HCT116 (cell line): ENCODE data around the gene DIP2A. TPM values are rescaled to one million over a fixed set of nuclear protein-coding genes. Genes with fewer than 3 reads are reported as not detected.

Experiments
- ATAC-seq: fragments of 200-7000 bp; cut with Tn5 transposase; 2 replicates; pipeline ENCODE4 v1.9.1; 2020; ENCODE audit warnings: mild to moderate bottlenecking, moderate library complexity
- BruUV-seq: library from RNA; stranded (reverse); fragments of 400-500 nt; replicated peaks from 2 replicates; lab custom pipeline; 2021; lab: Mats Ljungman, UMichigan
- CTCF ChIA-PET: fragments of 300-600 bp; sonication (Branson Sonifier 250); formaldehyde crosslinking; loops from one replicate; lab custom pipeline; 2021; ENCODE audit warnings: antibody characterized with exemption; lab: Charles Lee
- POLR2A ChIA-PET: fragments of 300-600, 350-600 bp; sonication (Branson Sonifier 250); formaldehyde crosslinking; loops from one replicate; lab custom pipeline; 2021; ENCODE audit warnings: antibody characterized with exemption; lab: Charles Lee
- RAD21 ChIA-PET, 2 experiments: fragments of 300-600 bp; sonication (Branson Sonifier 250); formaldehyde crosslinking; loops; one replicate each; lab custom pipeline; 2023; ENCODE audit warnings: low total read pairs in 2 of 2; ENCODE audit not compliant: uncharacterized antibody in 2 of 2, unreplicated experiment in 2 of 2, low non-redundant PET in 1 of 2; lab: Charles Lee
- DNase-seq: peaks from one replicate; pipeline ENCODE4 v3.0.0-alpha.2; 2010; ENCODE audit warnings: low read depth, low spot score
- H2AFZ ChIP-seq: fragments of 200-600 bp; shearing (Covaris generic), sonication (generic); 2 replicates; pipeline ENCODE4 v1.6.1; 2017; ENCODE audit warnings: low read depth, mixed run types, mixed read lengths, antibody characterized with exemption, low read length; ENCODE audit not compliant: poor library complexity, severe bottlenecking
- H3K27ac ChIP-seq: 2 replicates; pipeline ENCODE4 v1.5.1; 2012; ENCODE audit warnings: low read depth, low read length
- H3K27me3 ChIP-seq: fragments of 200-600 bp; sonication (generic); 2 replicates; pipeline ENCODE4 v1.6.1; 2016; ENCODE audit warnings: mixed run types, low read length, mixed read lengths; ENCODE audit not compliant: insufficient read depth
- H3K36me3 ChIP-seq, 2 experiments: fragments of 200-500 bp in 1 of 2; fragments of 200-600 bp in 1 of 2; sonication (Bioruptor generic) in 1 of 2; sonication (generic) in 1 of 2; 2 replicates each; pipeline versions ENCODE4 v1.5.1 to v1.6.1; 2014 to 2016; ENCODE audit warnings: low read length in 2 of 2, inconsistent platforms in 1 of 2, mixed read lengths in 1 of 2, mixed run types in 1 of 2; ENCODE audit not compliant: insufficient read depth in 2 of 2, control insufficient read depth in 1 of 2
- H3K4me1 ChIP-seq, 2 experiments: fragments of 200-600 bp in 1 of 2; sonication (generic) in 1 of 2; 2 replicates each; pipeline versions ENCODE4 v1.5.1 to v1.6.1; 2012 to 2017; ENCODE audit warnings: low read length in 2 of 2, inconsistent platforms in 1 of 2, mild to moderate bottlenecking in 1 of 2, mixed read lengths in 1 of 2, mixed run types in 1 of 2, moderate library complexity in 1 of 2; ENCODE audit not compliant: insufficient read depth in 2 of 2, control insufficient read depth in 1 of 2
- H3K4me2 ChIP-seq: fragments of 200-600 bp; sonication (generic); 2 replicates; pipeline ENCODE4 v1.6.1; 2017; ENCODE audit warnings: mixed run types, low read length, mixed read lengths
- H3K4me3 ChIP-seq, 2 experiments: fragments of 200-600 bp in 1 of 2; sonication (generic) in 1 of 2; replicated peaks in 1 of 2; 2 replicates each; pipeline ENCODE4 v1.5.1; 2011 to 2016; ENCODE audit warnings: low read length in 2 of 2, control low read depth in 1 of 2, low read depth in 1 of 2, mild to moderate bottlenecking in 1 of 2, mixed read lengths in 1 of 2, mixed run types in 1 of 2
- H3K79me2 ChIP-seq: fragments of 200-600 bp; sonication (generic); 2 replicates; pipeline ENCODE4 v1.6.1; 2017; ENCODE audit warnings: mild to moderate bottlenecking, mixed run types, low read length, moderate library complexity, mixed read lengths; ENCODE audit not compliant: insufficient read depth
- H3K9ac ChIP-seq: fragments of 200-600 bp; sonication (generic); 2 replicates; pipeline ENCODE4 v1.6.1; 2016; ENCODE audit warnings: low read length, mixed read lengths
- H3K9me2 ChIP-seq: fragments of 200-600 bp; sonication (generic), shearing (Covaris generic); 2 replicates; pipeline ENCODE4 v1.6.1; 2017; ENCODE audit warnings: mixed run types, mild to moderate bottlenecking, moderate library complexity; ENCODE audit not compliant: insufficient read depth
- H3K9me3 ChIP-seq, 2 experiments: fragments of 200-500 bp in 1 of 2; fragments of 200-600 bp in 1 of 2; sonication (Bioruptor generic) in 1 of 2; sonication (generic) in 1 of 2; 2 replicates each; pipeline ENCODE4 v1.6.1; 2014 to 2017; ENCODE audit warnings: low read length in 2 of 2, mixed read lengths in 2 of 2, inconsistent platforms in 1 of 2, low read depth in 1 of 2, mild to moderate bottlenecking in 1 of 2, mixed run types in 1 of 2, moderate library complexity in 1 of 2; ENCODE audit not compliant: control insufficient read depth in 1 of 2, insufficient read depth in 1 of 2
- H4K20me1 ChIP-seq: fragments of 200-600 bp; sonication (generic), shearing (Covaris generic); 2 replicates; pipeline ENCODE4 v1.6.1; 2017; ENCODE audit warnings: mixed run types, mild to moderate bottlenecking, moderate library complexity; ENCODE audit not compliant: insufficient read depth
- FOSL1 ChIP-seq: IDR thresholded peaks from 2 replicates; pipeline ENCODE4 v1.6.1; 2012; ENCODE audit warnings: low read depth
- JUND ChIP-seq: IDR thresholded peaks from 2 replicates; pipeline ENCODE4 v1.6.1; 2012
- MAX ChIP-seq: IDR thresholded peaks from 2 replicates; pipeline ENCODE4 v1.6.1; 2012
- RAD21 ChIP-seq: IDR thresholded peaks from 2 replicates; pipeline ENCODE4 v1.6.1; 2012; ENCODE audit warnings: low read depth, mild to moderate bottlenecking
- SP1 ChIP-seq: IDR thresholded peaks from 2 replicates; pipeline ENCODE4 v1.6.1; 2012; ENCODE audit warnings: low read depth
- intact Hi-C: fragments of 100-400 bp; cut with micrococcal nuclease; formaldehyde crosslinking; loops from 2 replicates; pipeline ENCODE4 v1.10.0; 2022
- total RNA-seq: library from RNA; stranded (reverse); gene quantifications from one replicate; pipeline ENCODE4 v1.2.1, GENCODE V29; 2021; ENCODE audit not compliant: unreplicated experiment
- TF ChIP-seq, protein P1 (sequence below): IDR thresholded peaks from 2 replicates; pipeline ENCODE4 v1.6.1; 2011; ENCODE audit warnings: mild to moderate bottlenecking, low read length, moderate library complexity; ENCODE audit not compliant: insufficient replicate concordance; ENCODE audit errors: extremely low read depth
- TF ChIP-seq, protein P2 (sequence below), 3 experiments: fragments of 200-600 bp in 1 of 3; sonication (generic) in 1 of 3; IDR thresholded peaks in 2 of 3; conservative IDR thresholded peaks in 1 of 3; 2 replicates each; pipeline ENCODE4 v1.5.1; 2012 to 2017; ENCODE audit warnings: low read depth in 2 of 3, low read length in 2 of 3, antibody characterized with exemption in 1 of 3, borderline replicate concordance in 1 of 3, control low read depth in 1 of 3, mild to moderate bottlenecking in 1 of 3, mixed read lengths in 1 of 3, mixed run types in 1 of 3, moderate library complexity in 1 of 3; ENCODE audit not compliant: insufficient read depth in 1 of 3

Gene DIP2A
- total RNA-seq, 1 experiment from 2014 or later, result 39.9 TPM

DNA sequence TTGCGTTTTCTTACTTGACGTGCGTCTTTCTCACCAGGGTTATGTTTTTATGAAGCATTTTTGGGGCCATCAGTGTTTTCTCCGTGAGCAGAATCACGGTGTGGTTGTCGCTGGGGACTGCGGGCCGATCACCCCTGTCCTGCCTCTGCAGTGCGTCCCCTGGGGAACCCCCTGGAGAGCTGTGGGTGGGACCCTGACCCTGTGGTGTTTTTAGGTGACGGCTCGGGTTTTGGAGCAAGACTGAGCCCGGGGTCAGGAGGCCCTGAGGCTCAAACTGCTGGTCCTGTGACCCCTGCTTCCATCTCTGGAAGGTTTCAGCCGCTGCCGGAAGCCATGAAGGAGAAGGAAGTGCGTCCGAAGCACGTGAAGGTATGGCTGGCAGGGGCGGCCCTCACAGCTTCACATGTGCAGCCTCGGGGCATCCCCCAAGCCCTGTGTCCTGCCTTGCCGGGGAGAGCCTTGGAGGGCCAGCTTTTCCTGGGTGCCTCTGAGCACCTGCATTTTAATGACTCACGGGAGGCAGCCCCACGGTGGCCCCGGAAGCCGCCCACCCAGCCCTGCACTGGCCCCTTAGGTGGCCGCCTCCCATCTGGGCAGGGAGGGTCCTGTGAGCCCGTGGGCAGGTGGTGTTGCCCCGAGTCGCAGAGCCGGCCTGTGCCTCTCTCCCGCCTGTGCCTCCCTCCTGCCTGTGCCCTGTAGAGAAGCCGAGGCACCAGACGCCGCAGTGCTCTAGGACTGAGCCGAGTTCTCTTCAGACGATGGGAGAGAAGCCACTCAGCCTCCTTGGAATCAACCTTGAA lies 36.7 kb upstream of the DIP2A start:
- H3K4me3 ChIP-seq, result no peak overlapping the region
- H3K9me3 ChIP-seq, result no peaks in the 10 kb centered on the region
- no peaks in the 10 kb centered on the region for H3K79me2 ChIP-seq
- ChIA-PET POLR2A (no interaction called here), RAD21 (no interaction called here), CTCF (no interaction called here)
- H3K9me2 ChIP-seq, result no peaks in the 10 kb centered on the region
- H3K27ac ChIP-seq, result no peak overlapping the region
- ATAC-seq (no peak), DNase-seq (no peak)
- intact Hi-C loops, result no loop called here
- no peak overlapping the region for H3K9ac ChIP-seq
- H3K4me1 ChIP-seq, result no peaks in the 10 kb centered on the region
- BruUV-seq, result no TSS peak
- no peaks in the 10 kb centered on the region for H3K27me3 ChIP-seq
- peaks cover 0 to 3% of the 10 kb centered on the region in 2 experiments; a peak in 1 of 4 replicates for H3K36me3 ChIP-seq
- TF ChIP-seq FOSL1, result no peak
- TF ChIP-seq, protein P1, sequence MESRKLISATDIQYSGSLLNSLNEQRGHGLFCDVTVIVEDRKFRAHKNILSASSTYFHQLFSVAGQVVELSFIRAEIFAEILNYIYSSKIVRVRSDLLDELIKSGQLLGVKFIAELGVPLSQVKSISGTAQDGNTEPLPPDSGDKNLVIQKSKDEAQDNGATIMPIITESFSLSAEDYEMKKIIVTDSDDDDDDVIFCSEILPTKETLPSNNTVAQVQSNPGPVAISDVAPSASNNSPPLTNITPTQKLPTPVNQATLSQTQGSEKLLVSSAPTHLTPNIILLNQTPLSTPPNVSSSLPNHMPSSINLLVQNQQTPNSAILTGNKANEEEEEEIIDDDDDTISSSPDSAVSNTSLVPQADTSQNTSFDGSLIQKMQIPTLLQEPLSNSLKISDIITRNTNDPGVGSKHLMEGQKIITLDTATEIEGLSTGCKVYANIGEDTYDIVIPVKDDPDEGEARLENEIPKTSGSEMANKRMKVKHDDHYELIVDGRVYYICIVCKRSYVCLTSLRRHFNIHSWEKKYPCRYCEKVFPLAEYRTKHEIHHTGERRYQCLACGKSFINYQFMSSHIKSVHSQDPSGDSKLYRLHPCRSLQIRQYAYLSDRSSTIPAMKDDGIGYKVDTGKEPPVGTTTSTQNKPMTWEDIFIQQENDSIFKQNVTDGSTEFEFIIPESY, result no peak
- no peak for TF ChIP-seq JUND
- no peaks in the 10 kb centered on the region for H4K20me1 ChIP-seq
- no peak overlapping the region for H2AFZ ChIP-seq
- H3K4me2 ChIP-seq, result no peak overlapping the region

- POLR2A ChIA-PET, result no interaction called here
- RAD21 ChIA-PET, result no interaction called here
- Histone ChIP-seq H3K9ac (no peak overlapping the region), H2AFZ (no peak overlapping the region), H3K4me2 (no peak overlapping the region), H4K20me1 (no peaks in the 10 kb centered on the region), H3K4me3 (no peak overlapping the region), H3K79me2 (no peaks in the 10 kb centered on the region), H3K27ac (no peak overlapping the region), H3K27me3 (no peaks in the 10 kb centered on the region), H3K36me3 (peaks cover 0 to 3% of the 10 kb centered on the region in 2 experiments; a peak in 1 of 4 replicates), H3K9me2 (no peaks in the 10 kb centered on the region), H3K4me1 (no peaks in the 10 kb centered on the region), H3K9me3 (no peaks in the 10 kb centered on the region)
- DNase-seq (no peak), ATAC-seq (no peak)
- intact Hi-C loops, result no loop called here
- no TSS peak for BruUV-seq
- TF ChIP-seq SP1 (no peak), RAD21 (no peak), MAX (no peak)
- TF ChIP-seq, protein P2, sequence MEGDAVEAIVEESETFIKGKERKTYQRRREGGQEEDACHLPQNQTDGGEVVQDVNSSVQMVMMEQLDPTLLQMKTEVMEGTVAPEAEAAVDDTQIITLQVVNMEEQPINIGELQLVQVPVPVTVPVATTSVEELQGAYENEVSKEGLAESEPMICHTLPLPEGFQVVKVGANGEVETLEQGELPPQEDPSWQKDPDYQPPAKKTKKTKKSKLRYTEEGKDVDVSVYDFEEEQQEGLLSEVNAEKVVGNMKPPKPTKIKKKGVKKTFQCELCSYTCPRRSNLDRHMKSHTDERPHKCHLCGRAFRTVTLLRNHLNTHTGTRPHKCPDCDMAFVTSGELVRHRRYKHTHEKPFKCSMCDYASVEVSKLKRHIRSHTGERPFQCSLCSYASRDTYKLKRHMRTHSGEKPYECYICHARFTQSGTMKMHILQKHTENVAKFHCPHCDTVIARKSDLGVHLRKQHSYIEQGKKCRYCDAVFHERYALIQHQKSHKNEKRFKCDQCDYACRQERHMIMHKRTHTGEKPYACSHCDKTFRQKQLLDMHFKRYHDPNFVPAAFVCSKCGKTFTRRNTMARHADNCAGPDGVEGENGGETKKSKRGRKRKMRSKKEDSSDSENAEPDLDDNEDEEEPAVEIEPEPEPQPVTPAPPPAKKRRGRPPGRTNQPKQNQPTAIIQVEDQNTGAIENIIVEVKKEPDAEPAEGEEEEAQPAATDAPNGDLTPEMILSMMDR (IDR thresholded peaks at IDR 0.05 in 2 of 3, conservative IDR thresholded peaks at IDR 0.05 in 1 of 3; ENCODE audit: borderline replicate concordance in 1 of 3, insufficient read depth in 1 of 3, low read depth in 2 of 3, low read length in 2 of 3), result no peak
- CTCF ChIA-PET, result no interaction called here
Observed at GRCh38 chr21:46422636-46423241, 36.0 kb upstream of the DIP2A start.
